Thyroid gland (tissue), 4 donors: ENCODE results near the gene CCDC88C.

Experiments
- POLR2A ChIP-seq, 2 donors: fragments of 450-650 bp; IDR thresholded peaks; one replicate each; pipeline ENCODE4 v1.6.1; 2017; ENCODE audit warnings: antibody characterized with exemption in 2 of 2, mild to moderate bottlenecking in 2 of 2, moderate library complexity in 1 of 2
- TF ChIP-seq, protein P1 (sequence below), 6 experiments: fragments of 200-600 bp in 3 of 6; fragments of 450-650 bp in 3 of 6; sonication (generic) in 3 of 6; IDR thresholded peaks; one replicate each; pipeline ENCODE4 v1.5.1; 2016 to 2019; ENCODE audit warnings: antibody characterized with exemption in 6 of 6, mild to moderate bottlenecking in 2 of 6, inconsistent platforms in 1 of 6, moderate library complexity in 1 of 6

DNA sequence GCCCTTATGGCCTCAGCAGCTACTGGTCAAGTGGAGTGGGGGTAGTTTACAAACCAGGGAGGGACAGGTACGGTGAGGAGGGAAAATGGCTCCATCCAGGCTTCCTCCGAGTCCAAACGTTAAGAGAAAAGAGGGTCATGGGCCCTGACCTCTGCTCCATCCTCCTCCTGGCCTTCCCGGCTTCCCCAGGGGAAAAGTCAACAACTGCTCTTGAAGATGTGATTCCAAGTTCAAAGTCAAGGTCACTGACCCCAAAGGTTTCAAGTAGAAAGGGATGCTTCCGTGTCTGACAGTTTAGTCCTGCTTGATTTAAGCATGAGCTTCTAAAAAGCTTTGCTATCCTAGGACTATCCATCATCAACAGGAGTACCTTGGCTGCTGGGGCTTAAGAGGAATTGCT, 28.5 kb downstream of the CCDC88C start:
- no peak for TF ChIP-seq POLR2A (IDR thresholded peaks at IDR 0.05)
- TF ChIP-seq, protein P1, sequence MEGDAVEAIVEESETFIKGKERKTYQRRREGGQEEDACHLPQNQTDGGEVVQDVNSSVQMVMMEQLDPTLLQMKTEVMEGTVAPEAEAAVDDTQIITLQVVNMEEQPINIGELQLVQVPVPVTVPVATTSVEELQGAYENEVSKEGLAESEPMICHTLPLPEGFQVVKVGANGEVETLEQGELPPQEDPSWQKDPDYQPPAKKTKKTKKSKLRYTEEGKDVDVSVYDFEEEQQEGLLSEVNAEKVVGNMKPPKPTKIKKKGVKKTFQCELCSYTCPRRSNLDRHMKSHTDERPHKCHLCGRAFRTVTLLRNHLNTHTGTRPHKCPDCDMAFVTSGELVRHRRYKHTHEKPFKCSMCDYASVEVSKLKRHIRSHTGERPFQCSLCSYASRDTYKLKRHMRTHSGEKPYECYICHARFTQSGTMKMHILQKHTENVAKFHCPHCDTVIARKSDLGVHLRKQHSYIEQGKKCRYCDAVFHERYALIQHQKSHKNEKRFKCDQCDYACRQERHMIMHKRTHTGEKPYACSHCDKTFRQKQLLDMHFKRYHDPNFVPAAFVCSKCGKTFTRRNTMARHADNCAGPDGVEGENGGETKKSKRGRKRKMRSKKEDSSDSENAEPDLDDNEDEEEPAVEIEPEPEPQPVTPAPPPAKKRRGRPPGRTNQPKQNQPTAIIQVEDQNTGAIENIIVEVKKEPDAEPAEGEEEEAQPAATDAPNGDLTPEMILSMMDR (IDR thresholded peaks at IDR 0.05) = no peak
